ENCODE measurements around the gene GLT8D2. TPM values are rescaled to one million over a fixed set of nuclear protein-coding genes. Genes with fewer than 3 reads are reported as not detected.

Gene GLT8D2
- polyA plus RNA-seq, 1 of the 3 experiments (the other 2 are of a cell fraction) = 50.0 TPM

- CTCF ChIA-PET = interaction anchor here (1.3 kb wide), 1 partner anchor 35 kb away, joined by 4 read pairs; no protein-coding TSS in a partner anchor
- TF ChIP-seq ELF1 (IDR thresholded peaks at IDR 0.05) (no peak), IRF3 (IDR thresholded peaks at IDR 0.05; ENCODE audit: low read depth, low read length) (no peak), SIN3A (IDR thresholded peaks at IDR 0.05; ENCODE audit: borderline replicate concordance, low read depth, low read length) (no peak), POLR2AphosphoS5 (IDR thresholded peaks at IDR 0.05; ENCODE audit: low read depth, low read length) (no peak), FOXM1 (IDR thresholded peaks at IDR 0.05; ENCODE audit: low read depth) (no peak), CTCF (IDR thresholded peaks at IDR 0.05) (no peak), MXI1 (IDR thresholded peaks at IDR 0.05; ENCODE audit: low read depth, low read length) (no peak), NFIC (IDR thresholded peaks at IDR 0.05; ENCODE audit: borderline replicate concordance) (no peak), RCOR1 (IDR thresholded peaks at IDR 0.05; ENCODE audit: low read length) (no peak), FOSL2 (IDR thresholded peaks at IDR 0.05; ENCODE audit: borderline replicate concordance, low read depth) (no peak), RXRA (IDR thresholded peaks at IDR 0.05; ENCODE audit: borderline replicate concordance, low read depth) (no peak), USF1 (IDR thresholded peaks at IDR 0.05; ENCODE audit: borderline replicate concordance, low read depth) (no peak), USF2 (IDR thresholded peaks at IDR 0.05; ENCODE audit: borderline replicate concordance, low read depth, low read length) (no peak)
- no peaks in the 10 kb centered on the region for H3F3A ChIP-seq (replicated peaks; ENCODE audit: insufficient read depth)
Measured at GRCh38 chr12:104073699-104074098, 23.7 kb upstream of the GLT8D2 start.

GRCh38 chr12:104072099-104072498 lies 22.1 kb upstream of the GLT8D2 start:
- H3K79me2 ChIP-seq (ENCODE audit: insufficient read depth) = peaks cover 9% of the 10 kb centered on the region
- no peaks in the 10 kb centered on the region for H3F3A ChIP-seq (replicated peaks; ENCODE audit: insufficient read depth)
- H3K9me3 ChIP-seq = no peaks in the 10 kb centered on the region; the same call in 1 of the 2 replicates
- 91% methylated on average over 2 of the region's 2 CpGs for WGBS (ENCODE audit: low lambda C conversion rate)
- CTCF ChIA-PET = no interaction called here
- H3K27me3 ChIP-seq (ENCODE audit: insufficient read depth) = no peaks in the 10 kb centered on the region
- H2AFZ ChIP-seq (ENCODE audit: low read depth) = no peak overlapping the region
- peaks cover 11 to 33% of the 10 kb centered on the region in 2 experiments for H3K36me3 ChIP-seq (replicated peaks in 1 of 2; ENCODE audit: control insufficient read depth in 1 of 2, insufficient read depth in 2 of 2, low read length in 1 of 2)
- no peak overlapping the region for H3K27ac ChIP-seq (ENCODE audit: low read depth in 2 of 2, low read length in 1 of 2)
- no peak overlapping the region for H3K4me3 ChIP-seq (ENCODE audit: low read depth in 2 of 2, low read length in 1 of 2)
- no peak overlapping the region for H3K4me2 ChIP-seq
- H4K20me1 ChIP-seq (ENCODE audit: insufficient read depth) = no peaks in the 10 kb centered on the region
- DNase-seq = no peak
- no peaks in the 10 kb centered on the region for H3K4me1 ChIP-seq (ENCODE audit: control insufficient read depth in 1 of 2, insufficient read depth in 2 of 2, low read depth in 1 of 2, low read length in 1 of 2)
- POLR2A ChIA-PET = no interaction called here
- H3K9me2 ChIP-seq = no peaks in the 10 kb centered on the region
- H3K9ac ChIP-seq = no peak overlapping the region
- no peak for TF ChIP-seq CHD2 (IDR thresholded peaks at IDR 0.05; ENCODE audit: low read length, partially characterized antibody)
- no peak for TF ChIP-seq MAX (IDR thresholded peaks at IDR 0.05; ENCODE audit: low read depth)
- no peak for TF ChIP-seq IRF3 (IDR thresholded peaks at IDR 0.05; ENCODE audit: low read depth, low read length)
- no peak for TF ChIP-seq POLR2AphosphoS5 (IDR thresholded peaks at IDR 0.05; ENCODE audit: low read depth, low read length)
- no peak for TF ChIP-seq RCOR1 (IDR thresholded peaks at IDR 0.05; ENCODE audit: low read length)
- no peak for TF ChIP-seq USF1 (IDR thresholded peaks at IDR 0.05; ENCODE audit: borderline replicate concordance, low read depth)
- TF ChIP-seq ZBTB33 (IDR thresholded peaks at IDR 0.05; ENCODE audit: borderline replicate concordance, low read depth) = no peak
- no peak for TF ChIP-seq MXI1 (IDR thresholded peaks at IDR 0.05; ENCODE audit: low read depth, low read length)

More at GRCh38 chr12:104073699-104074098, 23.7 kb upstream of the GLT8D2 start:
- Histone ChIP-seq H3K27ac (ENCODE audit: low read depth in 2 of 2, low read length in 1 of 2) (no peak overlapping the region), H2AFZ (ENCODE audit: low read depth) (no peak overlapping the region), H3K4me1 (ENCODE audit: control insufficient read depth in 1 of 2, insufficient read depth in 2 of 2, low read depth in 1 of 2, low read length in 1 of 2) (no peaks in the 10 kb centered on the region), H3K36me3 (replicated peaks in 1 of 2; ENCODE audit: control insufficient read depth in 1 of 2, insufficient read depth in 2 of 2, low read length in 1 of 2) (peaks cover 2 to 26% of the 10 kb centered on the region in 2 experiments), H3K9ac (no peak overlapping the region), H3K9me3 (no peaks in the 10 kb centered on the region; the same call in 1 of the 2 replicates), H3K79me2 (ENCODE audit: insufficient read depth) (peaks cover 21% of the 10 kb centered on the region), H3K9me2 (no peaks in the 10 kb centered on the region), H3K4me2 (no peak overlapping the region), H3K4me3 (ENCODE audit: low read depth in 2 of 2, low read length in 1 of 2) (no peak overlapping the region), H4K20me1 (ENCODE audit: insufficient read depth) (no peaks in the 10 kb centered on the region), H3K27me3 (ENCODE audit: insufficient read depth) (no peaks in the 10 kb centered on the region)
- 97% methylated on average over 1 of the region's 1 CpG for WGBS (ENCODE audit: low lambda C conversion rate)
- POLR2A ChIA-PET = no interaction called here
- DNase-seq = no peak
